ENCODE data around the gene COL27A1.
"Not testable (repeated sequence)": the region's sequence is repeated elsewhere in the genome, so short reads cannot be mapped to it uniquely, and the experiment has no call there.

Gene COL27A1

DNA sequence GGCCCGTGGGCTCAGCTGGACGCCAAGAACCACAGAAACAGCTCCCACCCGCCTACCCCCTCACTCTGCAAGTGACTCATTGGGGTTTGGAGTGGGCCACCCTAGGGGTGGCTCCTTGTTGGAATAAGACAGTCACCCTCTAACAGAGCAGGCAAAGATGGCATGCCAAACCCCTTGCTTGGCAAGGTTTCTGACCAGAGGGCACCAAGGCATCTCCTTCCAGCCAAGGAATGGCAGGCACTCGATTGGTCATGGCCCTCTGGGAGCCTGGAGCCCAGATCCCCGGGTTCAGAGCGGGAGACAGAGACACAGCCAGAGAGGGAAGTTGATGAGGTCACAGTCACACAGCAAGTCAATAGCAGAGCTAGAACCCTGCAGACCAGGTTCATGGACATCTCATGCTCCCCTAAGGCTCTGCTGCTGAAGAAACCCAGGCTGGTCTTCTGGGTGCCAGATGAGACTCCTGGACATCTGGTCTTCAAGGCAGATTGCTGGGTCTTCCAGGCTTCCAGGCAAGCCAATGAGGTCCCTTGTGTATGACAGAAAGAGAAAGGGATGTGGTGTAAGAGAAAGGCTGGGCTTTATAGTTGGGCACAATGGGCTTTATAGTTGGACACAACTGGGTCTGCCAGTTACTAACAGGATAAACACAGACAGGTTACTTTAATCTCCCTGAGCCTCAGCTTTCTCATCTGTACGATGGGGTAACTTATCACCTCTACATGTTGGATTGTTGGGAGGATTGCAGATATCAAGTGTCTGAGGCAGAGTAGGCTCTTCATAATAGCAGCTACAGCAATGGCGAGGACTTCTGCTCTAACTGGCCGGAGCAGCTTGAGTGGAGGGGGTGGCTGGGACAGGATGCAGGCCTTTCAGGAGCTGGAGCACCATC lies 33.0 kb upstream of the COL27A1 start:
- in situ Hi-C loops (cut with MboI; ENCODE audit: low sequenced_read_pairs), result no loop called here

DNA sequence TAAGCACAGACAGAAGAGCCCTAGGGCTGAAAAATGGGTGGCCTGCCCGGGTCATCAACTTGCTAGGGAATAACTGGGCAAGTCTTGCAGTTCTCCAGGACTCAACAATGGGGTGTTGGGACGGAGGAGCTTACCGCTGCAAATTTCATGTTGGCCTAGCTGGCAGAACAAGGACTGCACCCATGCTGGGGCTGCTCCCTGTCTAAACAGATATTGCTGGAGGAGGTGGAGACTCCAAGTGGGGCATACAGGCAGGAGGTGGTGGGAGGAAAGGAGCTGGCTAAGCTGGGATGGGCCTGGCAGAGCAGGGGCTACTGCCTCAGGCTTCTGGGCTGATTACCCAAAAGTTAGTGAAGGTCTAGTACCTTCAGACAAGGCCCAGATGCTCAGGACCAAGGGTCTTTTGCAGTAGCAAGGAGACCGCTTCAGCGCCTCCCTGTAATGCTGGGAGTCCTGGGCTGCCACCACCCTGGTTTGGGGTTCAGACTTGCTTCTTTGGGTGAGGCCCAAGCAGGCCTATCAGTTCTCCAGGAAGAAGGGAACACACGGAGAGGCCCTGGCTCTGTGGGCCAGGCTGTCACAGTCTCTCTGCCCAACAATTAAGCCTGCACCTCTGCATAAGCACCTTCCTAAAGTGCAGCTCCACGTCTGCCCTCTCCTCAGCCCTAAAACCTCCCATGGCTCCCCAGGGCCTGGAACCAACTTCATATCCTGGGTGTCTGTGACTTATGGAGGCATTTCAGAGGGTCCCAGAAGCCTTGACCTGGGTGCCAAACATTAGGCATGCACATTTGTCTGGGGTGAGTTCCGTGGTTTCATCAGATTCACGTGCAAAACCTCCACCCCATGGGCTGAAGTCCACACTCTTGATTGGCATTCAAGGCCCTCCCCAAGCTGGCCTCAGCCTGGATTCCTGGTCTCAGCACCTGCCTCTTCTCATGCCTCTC lies 32.0 kb upstream of the COL27A1 start:
- in situ Hi-C loops (cut with MboI; ENCODE audit: low sequenced_read_pairs), result no loop called here

DNA sequence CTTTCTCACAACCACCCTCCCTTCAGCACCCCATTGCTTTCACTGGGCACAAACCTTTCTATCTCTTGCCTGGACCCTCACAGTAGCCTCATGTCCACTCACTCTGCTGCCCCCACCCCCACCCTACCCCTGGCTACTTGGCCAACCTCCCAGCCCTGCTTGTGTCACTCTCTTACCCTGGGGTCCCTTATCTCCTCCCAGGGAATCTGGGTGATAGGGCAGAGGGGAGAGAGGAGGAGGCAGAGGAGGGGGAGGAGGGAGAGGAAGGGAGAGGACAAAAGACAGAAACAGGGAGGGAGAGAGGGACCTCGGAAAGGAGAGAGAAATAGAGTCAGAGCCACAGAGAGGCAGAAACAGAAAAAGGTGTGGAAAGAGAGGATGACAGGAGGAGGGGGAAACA lies 31.2 kb upstream of the COL27A1 start:
- in situ Hi-C loops (cut with MboI; ENCODE audit: low sequenced_read_pairs), result no loop called here

DNA sequence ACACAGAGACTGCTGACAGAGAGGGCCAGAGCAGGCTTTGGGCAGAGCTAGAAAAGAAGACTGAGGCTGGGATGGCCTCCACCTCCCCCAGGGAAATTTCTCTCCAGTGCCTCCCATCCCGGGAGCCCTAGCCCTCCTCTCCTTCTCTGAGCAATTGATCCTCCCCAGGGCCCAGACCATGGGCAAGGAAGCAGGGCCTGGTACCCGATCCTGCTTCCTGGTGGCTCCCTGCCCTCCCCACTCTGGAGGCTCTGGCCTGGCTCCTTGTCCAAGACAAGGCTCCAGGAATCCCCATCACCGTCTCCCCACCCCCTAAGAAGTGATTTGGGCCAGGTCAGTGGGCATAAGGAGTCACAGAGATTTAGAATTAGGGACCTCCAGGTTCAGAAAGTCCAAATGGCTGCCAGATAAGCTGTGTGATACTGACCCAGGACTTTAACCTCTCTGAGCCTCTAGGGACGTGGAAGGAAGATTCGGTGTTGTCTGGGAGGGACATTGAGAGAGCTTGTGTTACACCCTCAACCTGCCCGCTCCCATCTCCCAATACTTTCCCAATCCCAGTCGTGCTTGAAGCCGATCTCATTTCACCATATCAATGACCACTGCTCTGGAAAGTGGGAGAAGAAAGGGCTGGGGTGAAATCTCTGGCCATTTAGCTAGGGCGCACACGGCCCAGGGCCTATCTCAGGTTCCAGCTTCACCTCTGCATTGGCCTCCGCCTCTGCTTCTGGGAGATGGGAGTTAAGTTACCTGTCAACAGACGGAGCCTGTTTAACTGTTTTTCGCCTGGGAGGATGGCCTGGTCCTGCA lies 30.5 kb upstream of the COL27A1 start:
- in situ Hi-C loops (cut with MboI; ENCODE audit: low sequenced_read_pairs), result no loop called here

DNA sequence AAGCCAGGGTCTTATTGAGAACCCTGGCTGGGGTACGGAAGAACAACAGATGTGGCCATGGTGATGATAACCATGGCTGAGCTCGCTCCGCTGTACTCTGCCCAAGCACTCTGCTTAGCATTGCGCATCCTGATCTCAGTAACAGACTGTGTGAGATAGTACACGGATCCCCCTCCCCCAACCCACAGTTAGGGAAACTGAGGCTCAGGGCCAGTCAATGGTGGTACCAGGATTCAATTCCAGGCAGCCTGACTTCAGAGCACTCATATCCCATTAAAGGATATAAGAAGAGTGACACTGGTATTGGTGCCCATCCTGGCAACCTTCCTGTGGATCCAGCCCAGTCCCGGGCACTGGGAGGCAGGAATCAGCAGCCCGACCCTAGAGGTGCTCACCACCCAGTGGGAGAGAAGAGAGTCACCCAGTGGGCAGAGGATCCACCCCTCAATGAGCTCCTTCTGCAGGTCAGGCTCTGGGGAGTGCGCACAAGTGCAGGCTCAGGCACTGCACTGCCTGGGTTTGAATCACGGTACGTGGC lies 29.8 kb upstream of the COL27A1 start:
- in situ Hi-C loops (cut with MboI; ENCODE audit: low sequenced_read_pairs), result no loop called here

DNA sequence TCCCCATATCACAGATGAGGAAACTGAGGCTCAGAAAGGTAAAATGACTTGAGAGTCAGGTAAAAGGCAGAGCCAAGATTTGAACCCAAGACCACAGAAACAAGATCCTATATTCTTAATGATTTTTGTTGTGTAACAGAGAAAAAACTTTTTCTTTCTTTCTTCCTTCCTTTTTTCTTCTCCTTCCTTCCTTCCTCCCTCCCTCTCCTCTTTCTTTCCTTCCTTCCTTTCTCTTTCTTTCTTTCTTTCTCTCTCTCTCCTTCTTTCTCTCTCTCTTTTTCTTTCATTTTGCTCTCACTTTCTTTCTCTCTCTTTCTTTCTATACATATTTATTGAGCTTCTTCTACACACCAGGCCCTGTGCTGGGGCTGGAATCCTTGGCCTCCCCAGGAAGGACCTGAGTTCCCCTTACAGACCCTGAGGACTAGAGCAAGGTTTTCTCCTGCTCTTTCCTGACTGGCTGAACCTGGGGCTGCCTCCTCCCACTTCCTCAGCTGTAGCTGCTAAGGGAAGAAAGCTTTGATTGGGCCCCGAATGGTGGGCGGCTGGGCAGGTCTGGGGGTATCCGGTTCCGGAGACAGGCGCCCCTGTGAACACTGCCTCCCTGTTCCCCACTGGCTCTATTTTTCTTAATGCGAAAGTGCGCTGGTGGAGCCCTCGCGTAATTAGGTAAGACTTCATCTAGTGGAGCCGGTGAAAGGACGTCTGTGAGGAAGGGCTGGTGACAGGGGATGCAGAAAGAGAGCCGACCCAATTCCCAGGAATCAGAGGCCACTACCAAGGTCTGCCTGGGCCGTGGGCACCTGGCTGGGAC lies 28.9 kb upstream of the COL27A1 start:
- in situ Hi-C loops (cut with MboI; ENCODE audit: low sequenced_read_pairs), result no loop called here

DNA sequence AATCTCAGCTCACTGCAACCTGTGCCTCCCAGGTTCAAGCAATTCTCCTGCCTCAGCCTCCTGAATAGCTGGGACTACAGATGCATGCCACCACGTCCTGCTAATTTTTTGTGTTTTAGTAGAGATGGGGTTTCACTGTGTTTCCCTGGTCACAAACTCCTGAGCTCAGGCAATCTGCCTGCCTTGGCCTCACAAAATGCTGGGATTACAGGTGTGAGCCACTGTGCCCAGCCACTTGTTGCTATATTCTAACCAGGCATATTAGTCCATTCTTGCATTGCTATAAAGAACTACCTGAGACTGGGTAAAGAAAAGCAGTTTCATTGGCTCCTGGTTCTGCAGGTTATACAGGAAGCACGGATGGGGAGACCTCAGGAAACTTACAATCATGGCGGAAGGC lies 26.6 kb upstream of the COL27A1 start:
- in situ Hi-C loops (cut with MboI; ENCODE audit: low sequenced_read_pairs), result not testable (repeated sequence)

DNA sequence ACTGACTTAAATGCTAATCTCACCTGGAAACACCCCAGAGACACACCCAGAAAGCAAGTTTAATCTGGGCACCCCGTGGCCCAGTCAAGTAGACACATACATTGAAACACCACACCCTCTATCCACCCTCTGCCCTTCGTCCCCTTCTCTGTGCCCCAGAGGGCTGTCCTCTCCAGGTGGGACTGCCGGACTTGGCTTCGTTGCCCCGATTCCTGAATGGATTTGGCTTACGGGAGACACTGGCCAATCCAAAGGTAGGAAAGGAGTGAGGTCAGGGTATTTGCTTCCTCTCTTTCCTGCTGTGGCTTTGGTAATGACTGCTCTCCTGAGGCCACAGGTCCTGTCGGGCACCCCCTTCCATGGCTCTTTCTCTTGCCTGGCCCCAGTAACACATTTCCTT lies 25.2 kb upstream of the COL27A1 start:
- in situ Hi-C loops (cut with MboI; ENCODE audit: low sequenced_read_pairs), result no loop called here

DNA sequence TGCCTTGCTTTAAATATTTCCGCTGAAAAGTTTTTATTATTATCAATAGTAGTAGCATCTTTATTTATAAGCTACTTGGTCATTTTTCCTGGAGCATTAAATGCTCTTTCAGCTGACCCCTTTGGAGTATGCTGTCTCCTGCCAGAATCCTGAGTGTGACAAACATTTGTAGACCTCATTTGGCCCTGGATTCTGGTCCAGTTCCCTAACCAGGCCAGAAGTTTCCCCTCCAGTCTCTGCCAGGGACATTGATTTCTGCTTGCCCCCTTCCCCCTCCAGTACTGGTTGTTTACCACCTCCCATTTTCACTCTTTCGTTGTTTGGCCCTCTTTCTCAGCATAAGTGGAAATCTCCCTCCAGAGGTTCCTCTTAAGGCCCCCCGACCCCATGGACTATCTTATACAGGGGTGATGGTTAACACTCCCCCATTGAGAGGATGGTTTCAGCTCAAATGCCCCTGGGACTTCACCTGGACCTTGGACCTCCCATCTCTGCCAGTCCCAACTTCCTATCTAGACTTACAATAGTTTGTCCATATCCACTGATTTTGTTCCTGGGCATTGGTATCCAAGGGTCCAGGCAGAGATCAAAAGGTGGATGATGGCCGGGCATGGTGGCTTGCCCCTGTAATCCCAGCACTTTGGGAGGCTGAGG lies 24.6 kb upstream of the COL27A1 start:
- in situ Hi-C loops (cut with MboI; ENCODE audit: low sequenced_read_pairs), result no loop called here

DNA sequence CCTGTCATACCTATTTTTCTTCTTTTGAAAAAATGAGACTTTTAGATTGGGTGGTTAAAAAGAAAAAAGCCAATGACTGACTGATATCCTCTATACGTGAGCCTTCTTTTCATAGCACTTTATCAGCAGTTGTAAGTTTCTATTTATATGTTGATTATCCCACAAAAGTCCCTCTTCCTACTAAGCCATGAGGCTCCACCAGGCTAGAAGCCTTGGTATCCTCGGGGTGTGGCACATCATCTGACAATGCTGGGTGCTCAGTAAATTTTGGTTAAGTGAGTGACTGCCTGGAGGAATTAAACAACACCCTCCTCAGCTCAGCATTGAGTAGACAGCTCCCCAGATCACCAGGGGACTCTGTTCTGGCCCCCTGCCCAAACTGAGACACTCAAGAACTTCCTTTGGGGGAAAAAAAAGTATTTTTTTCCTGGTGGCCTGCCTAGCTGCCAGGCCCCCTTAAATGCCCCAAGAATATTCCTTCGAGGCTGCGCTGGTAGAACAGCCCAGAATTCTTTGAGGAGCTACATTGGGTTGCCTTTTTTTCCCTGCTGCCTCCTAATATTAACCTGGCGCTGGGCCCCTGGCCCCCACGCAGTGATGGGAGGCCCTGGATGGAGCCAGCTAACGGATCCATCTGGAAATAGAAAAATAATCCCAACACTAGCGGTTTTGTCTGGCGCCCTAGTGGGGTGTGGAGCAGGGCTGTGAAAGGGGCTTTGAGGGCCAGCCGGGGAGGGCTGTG lies 23.4 kb upstream of the COL27A1 start:
- in situ Hi-C loops (cut with MboI; ENCODE audit: low sequenced_read_pairs), result no loop called here

DNA sequence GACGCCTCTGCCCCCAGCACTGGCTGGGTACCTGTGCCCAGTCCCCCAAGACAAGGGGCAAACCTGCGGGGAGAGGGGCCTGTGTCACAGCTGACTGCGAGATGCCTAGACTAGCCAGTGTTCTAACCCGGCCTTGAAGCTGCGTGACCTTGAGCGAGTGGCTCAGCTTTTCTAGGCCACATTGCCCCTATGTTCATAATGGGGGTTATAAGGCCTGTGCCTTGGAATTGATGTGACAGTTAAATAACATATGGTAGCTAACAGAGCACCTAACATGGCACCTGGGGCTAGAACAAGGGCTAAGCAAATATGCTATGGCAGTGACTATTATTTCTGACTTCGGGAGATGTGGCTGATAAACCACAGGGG lies 22.8 kb upstream of the COL27A1 start:
- in situ Hi-C loops (cut with MboI; ENCODE audit: low sequenced_read_pairs), result no loop called here

DNA sequence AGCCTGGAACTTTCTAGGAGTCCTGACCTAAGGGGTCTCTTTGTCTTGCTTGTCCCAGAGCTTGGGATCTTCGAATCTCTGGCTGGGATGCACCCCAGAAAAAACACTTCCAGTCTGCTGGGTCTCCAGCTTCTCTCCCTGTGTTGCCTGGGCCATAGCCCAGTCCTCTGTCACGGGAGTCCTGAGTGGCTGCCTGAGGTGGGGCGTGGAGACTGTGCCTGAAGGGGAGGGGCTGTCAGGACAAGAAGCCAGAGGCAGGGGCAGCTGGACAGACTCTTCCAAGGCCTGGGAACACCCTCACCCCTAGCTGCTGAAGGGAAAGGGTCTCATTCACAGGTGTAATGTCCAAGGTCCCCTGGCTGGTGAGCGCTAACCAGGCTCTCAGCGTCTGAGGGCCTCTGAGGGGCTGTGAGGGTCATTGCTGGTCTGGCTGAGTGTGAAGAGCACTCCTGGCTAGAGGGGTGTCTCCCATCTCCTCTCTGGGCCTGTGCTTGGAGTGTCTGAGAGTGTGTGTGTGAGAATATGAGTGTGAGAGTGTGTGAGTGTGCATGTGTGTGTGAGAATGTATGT lies 20.4 kb upstream of the COL27A1 start:
- in situ Hi-C loops (cut with MboI; ENCODE audit: low sequenced_read_pairs), result no loop called here

DNA sequence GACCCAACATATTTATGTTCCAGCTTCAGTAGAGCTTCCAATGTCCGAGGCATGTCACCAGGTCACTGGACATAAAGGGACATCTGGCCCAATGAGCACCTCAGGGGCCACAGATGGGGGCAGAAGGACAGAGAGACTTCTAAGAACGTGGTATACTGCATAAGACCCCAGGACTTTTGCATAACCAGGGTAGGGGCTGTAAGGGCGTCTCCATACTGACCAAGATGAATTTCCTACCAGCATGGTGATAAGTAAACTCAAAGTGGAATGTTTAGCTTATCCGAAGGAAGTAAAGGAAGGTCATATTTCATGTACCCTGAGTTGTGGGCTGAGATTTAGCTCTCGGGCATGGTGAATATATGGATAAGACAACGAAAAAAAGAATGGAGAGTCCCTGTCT lies 17.5 kb upstream of the COL27A1 start:
- in situ Hi-C loops (cut with MboI; ENCODE audit: low sequenced_read_pairs), result no loop called here

DNA sequence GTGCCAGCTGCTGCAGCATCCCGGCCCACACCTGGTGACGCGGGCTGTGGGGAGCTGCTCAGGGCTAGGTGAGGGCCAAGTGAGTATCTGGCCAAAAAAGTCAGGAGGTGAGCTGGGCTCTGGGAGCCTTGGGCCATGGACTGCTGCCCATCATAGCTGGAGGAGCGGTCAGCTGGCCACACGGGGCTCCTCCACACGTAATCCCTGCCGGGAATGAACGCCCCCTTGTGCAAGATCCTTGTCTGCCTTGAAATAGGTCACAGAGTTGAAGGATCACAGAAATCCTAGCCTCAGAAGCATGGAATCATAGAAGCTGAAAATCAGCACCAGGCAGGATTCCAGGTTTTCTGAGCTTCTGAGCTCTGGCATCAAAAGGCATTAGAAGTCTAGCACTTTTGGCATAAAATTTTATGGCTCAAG lies 16.8 kb upstream of the COL27A1 start:
- in situ Hi-C loops (cut with MboI; ENCODE audit: low sequenced_read_pairs), result no loop called here

DNA sequence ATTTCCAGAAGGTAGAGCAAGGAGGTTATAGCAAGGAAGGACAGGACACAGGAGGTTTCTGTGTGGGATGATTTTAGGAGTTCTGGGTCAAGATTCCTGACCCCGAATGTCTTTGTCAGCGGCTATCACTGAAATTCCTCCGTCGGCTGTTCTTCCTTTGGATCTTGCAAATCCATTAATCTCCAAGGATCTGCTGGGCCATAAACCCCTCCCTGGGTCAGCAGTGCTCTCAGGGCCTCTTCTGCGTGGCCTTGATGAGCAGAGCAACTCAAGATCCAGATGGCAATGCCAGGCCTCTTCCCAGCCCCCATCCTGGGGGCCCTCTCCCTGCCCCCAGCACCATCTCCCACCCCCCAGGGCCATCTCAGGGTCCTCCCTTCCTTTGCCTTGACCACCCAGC lies 16.3 kb upstream of the COL27A1 start:
- in situ Hi-C loops (cut with MboI; ENCODE audit: low sequenced_read_pairs), result no loop called here

DNA sequence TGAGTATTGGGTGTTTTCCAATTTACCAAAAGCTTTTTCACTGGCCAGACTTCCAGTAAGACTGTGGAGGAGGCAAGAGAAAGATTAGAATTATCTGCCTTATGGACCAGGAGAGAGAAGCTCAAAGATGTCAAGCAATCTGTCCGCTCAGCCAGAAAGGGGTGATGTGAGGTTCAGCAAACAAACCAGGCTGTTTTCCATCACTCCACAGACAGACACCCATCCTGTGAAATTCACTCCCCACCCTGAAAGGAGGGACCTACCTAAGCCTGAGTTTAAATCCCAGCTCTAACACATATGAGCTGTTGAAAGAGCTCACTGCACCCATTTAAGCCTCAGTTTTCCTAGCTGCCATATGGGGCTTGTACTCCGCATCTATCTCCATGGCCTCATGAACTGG lies 14.9 kb upstream of the COL27A1 start:
- in situ Hi-C loops (cut with MboI; ENCODE audit: low sequenced_read_pairs), result no loop called here

DNA sequence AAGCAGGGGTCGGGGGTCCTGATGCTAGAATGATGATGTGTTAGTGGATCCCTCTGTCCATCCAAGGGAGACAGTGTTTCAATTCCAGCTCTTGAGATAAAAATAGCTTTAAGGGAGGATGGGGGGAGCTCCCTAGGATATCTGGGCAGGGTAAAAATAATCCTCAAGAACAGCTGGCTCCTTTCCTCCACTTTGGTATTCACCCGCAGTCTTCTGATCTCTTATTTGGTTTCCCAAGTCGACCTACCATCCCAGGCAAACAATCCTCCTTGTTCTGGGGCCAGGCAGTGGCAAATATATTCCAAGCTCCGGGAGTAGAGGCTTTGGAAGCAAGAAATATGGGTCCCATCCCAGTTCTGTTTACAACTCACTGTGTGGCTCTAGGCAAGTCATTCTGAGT lies 14.5 kb upstream of the COL27A1 start:
- in situ Hi-C loops (cut with MboI; ENCODE audit: low sequenced_read_pairs), result no loop called here
